HEK293 (cell line): ENCODE results near the gene NAV3.

ENCODE experiments used
- CTCF ChIA-PET: fragments of 350-600 bp; formaldehyde crosslinking; extraction: SDS; loops from one replicate; lab custom pipeline; 2021; ENCODE audit warnings: antibody characterized with exemption; lab: Yijun Ruan, JAX
- POLR2A ChIA-PET: fragments of 300-600 bp; formaldehyde crosslinking; extraction: SDS; loops from one replicate; lab custom pipeline; 2020; ENCODE audit warnings: antibody characterized with exemption, inconsistent platforms; lab: Yijun Ruan, JAX
- H3K27ac ChIP-seq: fragments of 200-500 bp; sonication (Bioruptor generic); 2 replicates; pipeline ENCODE4 v1.5.1; 2014; ENCODE audit warnings: low read depth, low read length, control low read depth, inconsistent platforms; ENCODE audit errors: extremely low read depth
- H3K36me3 ChIP-seq, 2 experiments: fragments of 200-500 bp in 1 of 2; sonication (Bioruptor generic) in 1 of 2; 1 replicate in 1 of 2; 2 replicates in 1 of 2; pipeline ENCODE4 v1.5.1; 2014 to 2017; ENCODE audit warnings: inconsistent platforms in 2 of 2, low read length in 2 of 2; ENCODE audit not compliant: control insufficient read depth in 2 of 2, insufficient read depth in 1 of 2
- H3K4me1 ChIP-seq: fragments of 200-500 bp; sonication (Bioruptor generic); 2 replicates; pipeline ENCODE4 v1.5.1; 2014; ENCODE audit warnings: mild to moderate bottlenecking, low read length, inconsistent platforms; ENCODE audit not compliant: control insufficient read depth, insufficient read depth
- H3K4me3 ChIP-seq: 2 replicates; pipeline ENCODE4 v1.5.1; 2011; ENCODE audit warnings: low read depth, mild to moderate bottlenecking, control low read depth, low read length, moderate library complexity
- H3K9me3 ChIP-seq: fragments of 200-500 bp; sonication (Bioruptor generic); 2 replicates; pipeline ENCODE4 v1.5.1; 2014; ENCODE audit warnings: low read depth, low read length, inconsistent platforms; ENCODE audit not compliant: control insufficient read depth, insufficient read depth
- GLI4 ChIP-seq: fragments of 450-650 bp; formaldehyde crosslinking; IDR thresholded peaks from 2 replicates; pipeline ENCODE4 v1.5.1; 2016; ENCODE audit warnings: missing biosample characterization, missing genetic modification characterization
- SCRT2 ChIP-seq: fragments of 450-650 bp; formaldehyde crosslinking; IDR thresholded peaks from 2 replicates; pipeline ENCODE4 v1.5.1; 2016; ENCODE audit warnings: missing biosample characterization, missing genetic modification characterization
- SETDB1 ChIP-seq: IDR thresholded peaks from one replicate; pipeline ENCODE4 v1.6.1; 2017; ENCODE audit warnings: mild to moderate bottlenecking, low read length, moderate library complexity, mixed read lengths; ENCODE audit not compliant: insufficient read length
- TCF7L2 ChIP-seq: IDR thresholded peaks from 2 replicates; pipeline ENCODE4 v1.6.1; 2011; ENCODE audit warnings: low read depth, mild to moderate bottlenecking, inconsistent platforms, low read length, moderate library complexity, borderline replicate concordance
- WT1 ChIP-seq: fragments of 450-650 bp; formaldehyde crosslinking; IDR thresholded peaks from 2 replicates; pipeline ENCODE4 v1.5.1; 2016; ENCODE audit warnings: missing biosample characterization, missing genetic modification characterization
- YY2 ChIP-seq: fragments of 450-650 bp; formaldehyde crosslinking; IDR thresholded peaks from 2 replicates; pipeline ENCODE4 v1.5.1; 2016; ENCODE audit warnings: missing biosample characterization, missing genetic modification characterization
- ZBTB1 ChIP-seq: fragments of 450-650 bp; formaldehyde crosslinking; IDR thresholded peaks from 2 replicates; pipeline ENCODE4 v1.5.1; 2016; ENCODE audit warnings: missing biosample characterization, missing genetic modification characterization
- ZBTB44 ChIP-seq: fragments of 450-650 bp; IDR thresholded peaks from 2 replicates; pipeline ENCODE4 v1.5.1; 2018; ENCODE audit warnings: missing biosample characterization, mild to moderate bottlenecking, missing genetic modification characterization
- ZFHX2 ChIP-seq: fragments of 450-650 bp; formaldehyde crosslinking; conservative IDR thresholded peaks from 2 replicates; pipeline ENCODE4 v1.5.1; 2016; ENCODE audit warnings: missing biosample characterization, missing genetic modification characterization
- ZFP37 ChIP-seq: fragments of 450-650 bp; formaldehyde crosslinking; IDR thresholded peaks from 2 replicates; pipeline ENCODE4 v1.5.1; 2016; ENCODE audit warnings: missing biosample characterization, missing genetic modification characterization
- ZFP69B ChIP-seq: fragments of 450-650 bp; formaldehyde crosslinking; IDR thresholded peaks from 2 replicates; pipeline ENCODE4 v1.5.1; 2016; ENCODE audit warnings: missing biosample characterization, missing genetic modification characterization
- ZNF10 ChIP-seq: fragments of 450-650 bp; formaldehyde crosslinking; IDR thresholded peaks from 2 replicates; pipeline ENCODE4 v1.5.1; 2017; ENCODE audit warnings: missing biosample characterization, missing genetic modification characterization
- ZNF112 ChIP-seq: fragments of 450-650 bp; formaldehyde crosslinking; IDR thresholded peaks from 2 replicates; pipeline ENCODE4 v1.5.0; 2017; ENCODE audit warnings: missing biosample characterization, missing genetic modification characterization
- ZNF132 ChIP-seq: fragments of 450-650 bp; formaldehyde crosslinking; IDR thresholded peaks from 2 replicates; pipeline ENCODE4 v1.5.1; 2017; ENCODE audit warnings: missing biosample characterization, missing genetic modification characterization, borderline replicate concordance
- ZNF140 ChIP-seq: fragments of 450-650 bp; formaldehyde crosslinking; IDR thresholded peaks from 2 replicates; pipeline ENCODE4 v1.5.1; 2016; ENCODE audit warnings: missing biosample characterization, missing genetic modification characterization
- ZNF146 ChIP-seq: fragments of 450-650 bp; formaldehyde crosslinking; IDR thresholded peaks from 2 replicates; pipeline ENCODE4 v1.5.1; 2016; ENCODE audit warnings: missing biosample characterization, missing genetic modification characterization
- ZNF148 ChIP-seq: fragments of 450-650 bp; formaldehyde crosslinking; IDR thresholded peaks from 2 replicates; pipeline ENCODE4 v1.5.0; 2017; ENCODE audit warnings: missing biosample characterization, missing genetic modification characterization, borderline replicate concordance
- ZNF174 ChIP-seq: fragments of 450-650 bp; formaldehyde crosslinking; IDR thresholded peaks from 2 replicates; pipeline ENCODE4 v1.5.0; 2017; ENCODE audit warnings: missing biosample characterization, mild to moderate bottlenecking, missing genetic modification characterization
- ZNF175 ChIP-seq: fragments of 450-650 bp; formaldehyde crosslinking; IDR thresholded peaks from 2 replicates; pipeline ENCODE4 v1.5.1; 2016; ENCODE audit warnings: missing biosample characterization, missing genetic modification characterization
- ZNF24 ChIP-seq: fragments of 450-650 bp; formaldehyde crosslinking; IDR thresholded peaks from 2 replicates; pipeline ENCODE4 v1.5.1; 2016; ENCODE audit warnings: missing biosample characterization, missing genetic modification characterization
- ZNF48 ChIP-seq: fragments of 450-650 bp; formaldehyde crosslinking; IDR thresholded peaks from 2 replicates; pipeline ENCODE4 v1.5.1; 2016; ENCODE audit warnings: missing biosample characterization, missing genetic modification characterization
- ZNF548 ChIP-seq: fragments of 450-650 bp; formaldehyde crosslinking; IDR thresholded peaks from 2 replicates; pipeline ENCODE4 v1.5.1; 2016; ENCODE audit warnings: missing biosample characterization, missing genetic modification characterization
- ZNF580 ChIP-seq: fragments of 450-650 bp; formaldehyde crosslinking; IDR thresholded peaks from 2 replicates; pipeline ENCODE4 v1.5.1; 2016; ENCODE audit warnings: missing biosample characterization, missing genetic modification characterization
- ZNF621 ChIP-seq: fragments of 450-650 bp; formaldehyde crosslinking; IDR thresholded peaks from 2 replicates; pipeline ENCODE4 v1.5.1; 2017; ENCODE audit warnings: missing biosample characterization, missing genetic modification characterization
- ZNF626 ChIP-seq: fragments of 450-650 bp; sonication (Bioruptor Pico); formaldehyde crosslinking; IDR thresholded peaks from 2 replicates; pipeline ENCODE4 v1.5.1; 2018; ENCODE audit warnings: missing biosample characterization, missing genetic modification characterization, inconsistent platforms
- ZNF692 ChIP-seq: fragments of 450-650 bp; formaldehyde crosslinking; IDR thresholded peaks from 2 replicates; pipeline ENCODE4 v1.5.1; 2016; ENCODE audit warnings: missing biosample characterization, missing genetic modification characterization
- ZNF747 ChIP-seq: fragments of 450-650 bp; formaldehyde crosslinking; IDR thresholded peaks from 2 replicates; pipeline ENCODE4 v1.5.1; 2016; ENCODE audit warnings: missing biosample characterization, missing genetic modification characterization
- ZNF785 ChIP-seq: fragments of 450-650 bp; formaldehyde crosslinking; IDR thresholded peaks from 2 replicates; pipeline ENCODE4 v1.5.1; 2016; ENCODE audit warnings: missing biosample characterization, missing genetic modification characterization
- ZNF843 ChIP-seq: fragments of 450-650 bp; formaldehyde crosslinking; IDR thresholded peaks from 2 replicates; pipeline ENCODE4 v1.5.1; 2016; ENCODE audit warnings: missing biosample characterization, missing genetic modification characterization

Gene NAV3

GRCh38 chr12:78187741-78188140 lies 357.0 kb downstream of the NAV3 start:
- TF ChIP-seq SCRT2 (no peak), ZNF626 (tag by site-specific recombination) (no peak), ZNF175 (tag by site-specific recombination) (no peak), ZNF747 (tag by site-specific recombination) (no peak), ZNF146 (tag by site-specific recombination) (no peak), ZFP69B (tag by site-specific recombination) (no peak), ZBTB44 (tag by site-specific recombination) (no peak), ZNF148 (tag by site-specific recombination) (no peak), ZFP37 (tag by site-specific recombination) (no peak), ZNF10 (tag by site-specific recombination) (no peak), ZNF48 (tag by site-specific recombination) (no peak), ZNF785 (tag by site-specific recombination) (no peak), ZNF112 (tag by site-specific recombination) (no peak), YY2 (tag by site-specific recombination) (no peak), ZNF548 (tag by site-specific recombination) (no peak), ZNF692 (tag by site-specific recombination) (no peak), ZNF580 (tag by site-specific recombination) (no peak), ZFHX2 (tag by site-specific recombination) (no peak)
- no peak overlapping the region for H3K4me3 ChIP-seq
- no peaks in the 10 kb centered on the region for H3K4me1 ChIP-seq
- no peaks in the 10 kb centered on the region for H3K36me3 ChIP-seq
- no peaks in the 10 kb centered on the region for H3K9me3 ChIP-seq
- ChIA-PET POLR2A (no interaction called here), CTCF (interaction anchor here (0.5 kb wide), 1 partner anchor 31 kb away, joined by 3 read pairs; no protein-coding TSS in a partner anchor)
- H3K27ac ChIP-seq: no peak overlapping the region

- H3K9me3 ChIP-seq: no peaks in the 10 kb centered on the region
- no peaks in the 10 kb centered on the region for H3K4me1 ChIP-seq
- POLR2A ChIA-PET: no interaction called here
- H3K27ac ChIP-seq: no peak overlapping the region
- CTCF ChIA-PET: interaction anchor here (0.8 kb wide), 1 partner anchor 9 kb away, joined by 3 read pairs; no protein-coding TSS in a partner anchor
- TF ChIP-seq GLI4: no peak
- no peak for TF ChIP-seq ZNF132 (tag by site-specific recombination)
- no peak for TF ChIP-seq ZNF140 (tag by site-specific recombination)
- no peak for TF ChIP-seq ZNF621 (tag by site-specific recombination)
- TF ChIP-seq ZBTB1 (tag by site-specific recombination): no peak
- no peak for TF ChIP-seq WT1
- TF ChIP-seq ZNF24 (tag by site-specific recombination): no peak
- no peak for TF ChIP-seq TCF7L2
- TF ChIP-seq ZNF174 (tag by site-specific recombination): no peak
- TF ChIP-seq SETDB1: no peak
- no peak for TF ChIP-seq ZNF843 (tag by site-specific recombination)
- TF ChIP-seq, all 188 proteins: peak for 0
- Histone ChIP-seq H3K36me3 (no peaks in the 10 kb centered on the region), H3K4me3 (no peak overlapping the region)
Measured at GRCh38 chr12:78189656-78190055, 359.0 kb downstream of the NAV3 start.
